NCI-H526 treated with DMSO at 0.1 percent for 48 hours (cell line): ENCODE results near the gene DYNC1H1.

Experiments
- DNase-seq: peaks from one replicate; lab custom pipeline; 2025; lab: John Stamatoyannopoulos, UW

Gene DYNC1H1

DNA sequence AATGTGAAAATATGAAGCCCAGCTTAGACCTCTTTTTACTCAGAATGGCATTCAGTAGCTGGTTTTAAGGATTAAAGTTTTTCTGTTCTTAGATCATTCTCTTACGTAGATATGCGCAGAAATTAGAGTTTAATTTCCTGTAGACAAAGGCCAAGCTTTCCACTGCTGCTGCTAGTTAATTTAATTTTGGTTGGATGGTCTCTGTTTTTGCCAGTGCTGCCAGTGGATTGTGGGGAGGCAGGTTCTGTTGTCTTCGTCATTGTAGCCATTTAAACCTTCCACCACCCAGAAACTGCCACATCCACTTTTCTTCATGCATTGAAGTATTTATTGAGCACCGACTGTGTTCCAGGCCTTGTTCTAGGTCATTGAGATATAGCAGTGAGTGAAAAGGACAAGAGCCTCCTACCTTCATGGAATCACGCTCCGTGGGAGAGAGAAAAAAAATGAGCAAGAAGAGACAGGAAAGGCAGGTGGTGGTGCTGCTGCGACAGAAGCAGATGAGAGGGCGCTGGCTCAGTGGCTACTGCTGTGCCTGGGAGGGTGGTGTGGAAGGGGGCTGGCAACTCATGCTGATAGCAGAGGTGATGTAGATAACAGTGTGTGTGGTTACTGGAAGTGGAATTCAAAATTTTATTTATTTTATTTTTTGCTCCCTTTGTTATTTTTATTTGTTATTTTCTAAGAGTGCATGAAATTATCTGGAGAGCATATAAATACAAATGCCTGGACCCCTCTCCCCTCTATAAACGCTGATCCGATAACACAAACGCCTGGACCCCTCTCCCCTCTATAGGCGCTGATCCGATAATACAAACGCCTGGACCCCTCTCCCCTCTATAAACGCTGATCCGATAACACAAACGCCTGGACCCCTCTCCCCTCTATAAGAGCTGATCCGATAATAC is 33.3 kb downstream of the DYNC1H1 start:
- no peak for DNase-seq

DNA sequence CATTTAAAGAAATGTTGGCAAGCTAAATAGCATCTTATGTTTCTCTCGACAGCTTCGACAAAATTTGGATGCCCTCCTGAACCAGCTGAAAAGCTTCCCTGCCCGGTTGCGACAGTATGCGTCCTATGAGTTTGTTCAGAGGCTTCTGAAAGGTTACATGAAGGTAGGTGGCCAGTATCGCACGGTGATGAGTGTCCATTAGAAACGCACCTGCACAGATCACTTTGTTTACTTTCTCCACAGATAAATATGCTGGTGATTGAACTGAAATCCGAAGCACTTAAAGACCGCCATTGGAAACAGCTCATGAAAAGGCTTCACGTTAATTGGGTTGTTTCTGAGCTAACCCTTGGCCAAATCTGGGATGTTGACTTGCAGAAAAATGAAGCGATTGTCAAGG is 36.5 kb downstream of the DYNC1H1 start:
- DNase-seq: no peak

DNA sequence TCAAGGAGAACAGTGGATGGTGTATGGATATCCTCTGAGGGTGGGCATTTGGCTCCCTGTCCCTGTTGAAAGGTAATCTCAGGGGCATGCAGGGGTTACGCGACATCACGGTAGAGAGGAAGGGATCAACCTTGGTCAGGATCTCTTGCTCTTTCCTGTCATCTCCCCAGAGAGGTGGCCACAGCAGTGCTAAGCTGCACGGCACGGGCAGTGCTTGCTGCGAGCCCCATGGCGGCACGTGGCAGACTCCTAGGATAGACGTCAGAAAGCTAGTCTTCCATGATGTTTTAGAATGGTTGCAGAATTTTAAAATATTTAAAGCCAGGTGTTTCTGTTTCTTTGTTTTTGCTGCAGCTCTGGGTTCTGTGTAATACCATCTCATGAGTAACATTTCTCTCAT is 41.0 kb downstream of the DYNC1H1 start:
- DNase-seq: no peak

DNA sequence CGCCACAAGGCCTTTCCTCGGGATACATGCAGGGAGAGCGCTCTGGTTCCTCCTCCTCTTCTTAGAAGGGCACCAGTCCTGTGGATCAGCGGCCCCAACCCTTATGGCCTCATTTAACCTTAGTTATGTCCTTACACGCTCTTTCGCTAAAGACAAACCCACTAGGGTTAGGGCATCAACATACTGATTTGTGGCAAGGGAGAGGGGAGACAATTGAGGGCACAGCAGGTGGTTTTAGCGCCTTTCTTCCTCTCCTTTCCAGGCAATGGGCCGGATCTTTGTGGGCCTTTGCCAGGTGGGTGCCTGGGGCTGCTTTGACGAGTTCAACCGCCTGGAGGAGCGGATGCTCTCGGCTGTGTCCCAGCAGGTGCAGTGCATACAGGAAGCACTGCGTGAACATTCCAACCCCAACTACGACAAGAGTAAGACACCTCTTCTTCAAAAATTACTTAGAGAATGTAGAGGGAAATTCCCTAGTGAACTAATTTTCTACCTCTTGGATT is 43.6 kb downstream of the DYNC1H1 start:
- no peak for DNase-seq

DNA sequence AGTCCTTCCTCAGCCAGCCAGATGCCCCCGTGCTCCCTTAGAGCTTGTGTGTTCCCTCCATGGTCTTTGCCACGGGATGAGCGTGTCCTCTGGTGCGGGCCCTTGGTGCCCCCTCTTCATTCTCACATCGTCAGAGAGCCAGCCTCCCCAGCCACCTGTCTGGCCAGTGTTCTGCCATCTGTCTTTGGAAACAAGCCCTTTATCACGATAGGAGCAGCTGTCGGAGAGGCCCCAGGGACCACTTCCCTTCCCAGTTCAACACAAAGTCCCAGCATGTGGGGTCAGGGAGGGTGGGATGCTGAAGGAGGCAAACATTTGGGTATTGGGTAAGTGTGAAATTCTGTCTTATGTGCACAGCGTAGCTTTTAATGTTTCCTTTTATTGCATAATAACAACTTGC is 44.5 kb downstream of the DYNC1H1 start:
- DNase-seq: no peak

DNA sequence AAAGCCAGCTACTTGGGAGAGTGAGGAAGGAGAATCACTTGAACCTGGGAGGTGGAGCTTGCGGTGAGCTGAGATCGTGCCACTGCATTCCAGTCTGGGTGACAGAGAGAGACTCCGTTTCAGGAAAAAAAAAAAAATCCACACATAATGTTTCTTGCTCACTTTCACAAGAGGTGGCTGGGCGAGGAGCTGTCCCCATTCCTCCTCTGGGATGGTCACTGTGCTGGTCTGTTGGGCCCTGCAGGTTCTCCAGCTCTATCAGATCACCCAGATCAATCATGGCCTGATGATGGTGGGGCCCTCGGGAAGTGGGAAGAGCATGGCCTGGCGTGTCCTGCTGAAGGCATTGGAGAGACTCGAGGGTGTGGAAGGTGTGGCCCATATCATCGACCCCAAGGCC is 47.3 kb downstream of the DYNC1H1 start:
- DNase-seq: no peak

DNA sequence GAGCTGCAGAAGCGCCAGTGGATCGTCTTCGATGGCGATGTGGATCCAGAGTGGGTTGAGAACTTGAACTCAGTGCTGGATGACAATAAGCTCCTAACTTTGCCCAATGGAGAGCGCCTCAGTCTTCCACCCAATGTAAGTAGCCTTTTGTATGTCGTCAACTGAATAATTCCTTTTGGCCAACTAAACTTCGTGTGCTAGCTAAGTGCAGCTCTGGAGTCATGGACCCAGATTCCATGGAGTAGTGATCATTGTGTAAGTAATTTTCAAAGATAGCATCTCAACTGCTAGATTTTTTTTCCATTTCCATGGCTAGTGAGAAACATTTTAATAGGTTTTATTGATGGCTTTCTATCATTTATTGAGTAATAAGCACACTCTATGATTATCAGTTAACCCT is 48.0 kb downstream of the DYNC1H1 start:
- no peak for DNase-seq

DNA sequence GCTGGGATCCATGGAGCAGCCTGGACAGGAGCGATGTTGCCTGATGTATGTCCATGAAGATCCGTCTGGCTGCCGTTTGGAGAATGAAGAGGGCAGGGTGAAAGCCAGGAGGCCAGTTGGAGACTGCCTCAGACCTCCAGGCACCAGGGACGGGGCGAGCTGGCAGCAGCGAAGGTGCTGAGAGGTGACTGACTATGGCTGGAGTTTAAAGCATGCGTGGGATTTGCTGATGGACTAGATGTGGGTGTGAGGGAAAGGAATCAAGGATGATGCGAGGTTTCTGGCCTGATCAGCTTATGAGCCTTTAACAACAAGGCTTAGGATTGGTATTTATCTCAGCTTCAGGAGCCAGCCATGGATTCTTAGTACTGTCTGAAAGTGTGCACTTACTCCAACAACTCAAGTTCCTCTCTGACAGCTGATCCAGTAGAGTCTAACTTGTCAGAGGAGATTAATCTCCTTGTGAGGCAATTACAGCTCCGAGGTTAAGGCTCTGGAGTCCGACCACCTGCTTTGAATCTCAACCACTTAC is 49.4 kb downstream of the DYNC1H1 start:
- DNase-seq: no peak

DNA sequence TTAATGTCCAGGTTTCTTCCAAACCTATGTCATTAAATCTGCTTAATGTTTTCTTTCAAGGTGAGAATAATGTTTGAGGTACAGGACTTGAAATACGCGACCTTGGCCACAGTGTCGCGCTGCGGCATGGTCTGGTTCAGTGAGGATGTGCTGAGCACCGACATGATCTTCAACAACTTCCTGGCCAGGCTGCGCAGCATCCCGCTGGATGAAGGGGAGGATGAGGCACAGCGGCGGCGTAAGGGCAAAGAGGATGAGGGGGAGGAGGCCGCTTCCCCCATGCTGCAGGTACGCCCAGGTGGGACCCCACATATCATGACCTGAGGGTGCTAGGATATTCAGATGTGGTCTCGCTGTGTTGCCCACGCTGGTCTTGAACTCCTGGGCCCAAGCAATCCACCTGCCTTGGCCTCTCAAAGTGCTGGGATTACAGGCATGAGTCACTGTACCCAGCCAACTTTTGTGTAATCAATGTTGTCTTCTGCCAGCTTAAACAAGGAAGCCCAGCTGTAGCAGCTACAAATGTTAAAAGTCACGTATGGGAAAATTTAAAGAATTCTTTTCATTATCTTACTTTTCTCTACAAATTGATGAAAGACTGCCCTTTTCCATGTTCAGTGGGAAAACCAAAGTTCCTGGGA is 50.8 kb downstream of the DYNC1H1 start:
- DNase-seq: no peak

DNA sequence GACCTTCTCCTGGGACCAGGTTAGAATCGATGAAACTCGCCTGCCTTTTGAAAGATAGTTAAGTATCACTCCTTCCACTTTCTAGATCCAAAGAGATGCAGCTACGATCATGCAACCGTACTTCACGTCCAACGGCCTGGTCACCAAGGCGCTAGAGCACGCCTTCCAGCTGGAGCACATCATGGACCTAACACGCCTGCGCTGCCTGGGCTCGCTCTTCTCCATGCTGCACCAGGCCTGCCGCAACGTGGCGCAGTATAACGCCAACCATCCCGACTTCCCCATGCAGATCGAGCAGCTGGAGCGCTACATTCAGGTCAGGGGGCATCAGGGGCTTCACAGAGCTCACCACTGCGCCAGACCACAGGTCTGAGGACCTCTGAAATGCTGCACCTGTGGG is 51.4 kb downstream of the DYNC1H1 start:
- no peak for DNase-seq

DNA sequence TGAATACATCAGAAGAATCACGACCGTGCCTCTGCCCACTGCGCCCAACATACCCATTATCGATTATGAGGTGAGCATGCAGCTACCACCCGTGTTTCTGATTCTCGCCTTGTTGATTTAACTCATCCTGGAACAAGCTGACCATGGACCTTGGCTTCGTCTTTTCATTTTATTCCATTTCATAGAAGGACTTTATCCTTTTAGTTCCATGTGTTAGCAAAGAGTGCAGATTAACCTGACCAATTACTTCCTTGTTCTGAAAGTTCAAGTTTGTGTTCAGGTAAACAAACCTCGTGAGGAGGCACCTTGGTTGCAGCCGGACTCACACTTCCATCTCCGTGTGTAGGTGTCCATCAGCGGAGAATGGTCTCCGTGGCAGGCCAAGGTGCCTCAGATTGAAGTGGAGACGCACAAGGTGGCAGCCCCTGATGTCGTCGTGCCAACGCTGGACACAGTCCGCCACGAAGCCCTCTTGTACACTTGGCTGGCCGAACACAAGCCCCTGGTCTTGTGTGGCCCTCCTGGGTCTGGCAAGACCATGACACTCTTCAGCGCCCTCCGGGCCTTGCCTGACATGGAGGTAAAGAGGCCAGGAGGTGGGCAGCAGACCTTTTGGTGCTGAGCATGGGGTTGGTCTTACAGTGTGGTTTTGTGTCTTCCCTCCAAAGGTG is 52.2 kb downstream of the DYNC1H1 start:
- DNase-seq: no peak

DNA sequence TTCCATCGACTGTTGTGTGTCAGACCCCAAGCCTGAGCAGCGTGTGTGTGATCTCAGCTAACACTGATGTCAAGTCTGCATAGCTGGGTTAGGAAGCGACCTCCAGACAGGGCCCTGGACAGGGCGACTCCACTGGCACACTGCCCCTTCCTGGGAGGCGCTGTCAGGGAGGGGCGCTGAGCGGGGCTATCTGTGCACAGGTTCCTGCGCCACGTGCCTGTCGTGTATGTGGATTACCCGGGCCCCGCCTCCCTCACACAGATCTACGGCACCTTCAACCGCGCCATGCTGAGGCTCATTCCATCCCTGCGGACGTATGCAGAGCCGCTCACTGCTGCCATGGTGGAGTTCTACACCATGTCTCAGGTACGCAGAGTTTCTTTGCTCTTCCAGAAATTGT is 53.9 kb downstream of the DYNC1H1 start:
- no peak for DNase-seq

DNA sequence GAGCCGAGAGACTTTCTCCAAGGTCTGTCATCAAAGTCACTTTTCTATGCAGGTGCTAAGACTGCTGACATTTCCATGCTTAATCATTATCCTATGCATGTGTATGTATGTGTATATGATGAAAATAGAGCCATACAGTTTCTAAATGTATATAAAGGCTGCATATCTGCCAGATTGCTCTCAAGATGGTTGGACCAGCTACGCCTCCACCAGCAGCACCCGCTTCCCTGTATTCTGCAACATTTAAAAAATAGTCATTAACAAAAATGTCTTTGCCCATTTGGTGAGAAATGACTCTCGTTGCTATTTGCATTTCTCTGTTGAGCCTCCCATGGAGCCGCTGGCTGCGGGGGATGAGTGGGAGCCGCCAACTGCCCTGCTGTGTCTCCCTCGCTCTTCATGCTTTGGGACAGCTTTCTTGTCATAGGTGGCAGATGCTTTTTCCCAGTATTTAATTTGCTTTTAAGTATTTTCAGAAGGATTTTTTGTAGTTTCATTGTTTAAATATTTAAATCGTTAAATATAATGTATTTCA is 54.7 kb downstream of the DYNC1H1 start:
- no peak for DNase-seq

DNA sequence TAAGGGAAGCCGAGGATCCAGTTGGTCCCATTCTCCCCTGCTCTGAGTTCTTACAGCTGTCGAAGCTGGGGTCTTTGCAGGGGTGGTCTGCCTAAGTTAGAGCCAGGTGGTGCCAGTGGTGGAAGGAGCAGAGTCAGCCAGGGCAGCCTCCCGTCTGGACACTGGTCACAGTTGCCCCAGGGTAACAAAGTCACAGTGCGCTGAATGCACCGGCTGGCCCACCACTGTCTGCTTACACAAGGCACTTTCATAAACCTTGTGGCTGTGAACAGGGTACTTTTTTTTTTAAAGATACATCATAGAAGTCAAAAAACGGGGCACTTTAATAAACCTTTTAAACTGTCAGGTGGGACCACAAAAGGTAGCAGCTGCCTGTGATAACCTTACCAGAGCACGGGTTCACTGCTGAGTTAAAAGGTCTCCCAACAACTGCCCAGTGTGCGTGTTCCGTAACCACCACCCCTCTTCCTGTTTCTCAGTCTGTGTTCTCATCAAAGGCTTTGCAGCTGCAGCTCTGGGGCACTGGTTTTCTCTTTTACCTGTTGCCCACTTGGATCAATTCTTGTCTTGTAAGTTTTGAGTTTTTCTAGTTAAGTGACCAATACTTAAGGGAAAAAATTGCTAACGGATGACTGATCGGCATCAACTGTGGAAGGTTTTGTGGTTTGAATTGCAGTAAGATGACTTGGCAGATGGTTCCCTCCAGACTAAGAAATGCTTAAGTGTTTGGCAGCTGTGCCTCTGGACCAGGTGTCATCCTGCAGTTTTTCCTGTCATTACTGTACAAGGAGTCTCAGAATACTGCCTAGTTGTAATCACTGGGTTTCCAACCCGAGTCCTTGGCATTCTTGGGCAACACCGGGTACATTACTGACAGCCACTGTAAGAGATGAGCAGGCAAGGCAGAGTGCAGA is 55.9 kb downstream of the DYNC1H1 start:
- DNase-seq: no peak

DNA sequence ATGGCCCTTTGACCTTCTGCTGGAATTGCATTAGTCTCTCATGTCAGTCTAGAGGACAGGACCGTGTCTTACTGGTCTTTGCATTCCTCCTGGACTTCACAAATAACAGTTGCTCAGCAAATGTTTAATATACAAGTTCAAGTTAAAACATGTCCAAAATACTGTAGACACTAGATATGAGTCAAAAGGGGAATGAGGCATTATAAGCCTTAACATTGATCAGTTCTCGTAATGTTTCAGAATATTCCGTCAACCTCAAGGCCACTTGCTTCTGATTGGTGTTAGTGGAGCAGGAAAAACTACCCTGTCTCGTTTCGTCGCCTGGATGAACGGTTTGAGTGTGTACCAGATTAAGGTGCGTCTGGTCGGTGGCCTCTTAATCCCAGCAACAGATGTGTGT is 62.6 kb downstream of the DYNC1H1 start:
- DNase-seq: no peak

DNA sequence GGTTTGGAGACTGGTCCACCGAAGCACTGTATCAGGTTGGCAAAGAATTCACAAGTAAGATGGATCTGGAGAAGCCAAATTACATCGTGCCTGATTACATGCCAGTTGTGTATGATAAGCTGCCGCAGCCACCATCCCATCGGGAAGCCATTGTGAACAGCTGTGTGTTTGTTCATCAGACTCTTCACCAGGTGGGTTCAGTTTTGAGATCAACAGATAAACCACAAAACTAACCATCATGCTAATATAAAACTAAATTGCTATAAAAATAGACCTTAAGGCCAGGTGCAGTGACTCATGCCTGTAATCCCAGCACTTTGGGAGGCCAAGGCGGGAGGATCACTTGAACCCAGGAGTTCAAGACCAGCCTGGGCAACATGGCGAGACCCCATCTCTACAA is 63.6 kb downstream of the DYNC1H1 start:
- DNase-seq: no peak

DNA sequence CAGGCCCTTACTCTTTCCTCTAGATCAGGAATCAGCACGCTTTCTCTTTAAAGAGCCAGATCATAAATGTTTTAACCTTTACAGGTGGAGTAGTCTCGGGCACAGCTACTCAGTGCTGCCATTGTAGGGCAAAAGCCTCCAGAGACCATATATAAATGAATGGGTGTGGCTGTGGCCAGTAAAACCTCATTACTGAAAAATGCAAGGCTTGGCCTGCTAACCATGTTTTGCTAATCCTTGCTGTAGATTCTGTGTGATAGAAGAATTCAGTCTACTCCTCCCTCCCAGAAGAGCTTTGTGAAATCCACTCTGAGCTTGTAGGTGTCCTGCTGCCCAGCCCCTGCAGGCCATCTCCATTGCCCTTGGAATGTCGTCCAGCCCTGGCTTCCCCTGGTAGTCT is 64.4 kb downstream of the DYNC1H1 start:
- DNase-seq: no peak

DNA sequence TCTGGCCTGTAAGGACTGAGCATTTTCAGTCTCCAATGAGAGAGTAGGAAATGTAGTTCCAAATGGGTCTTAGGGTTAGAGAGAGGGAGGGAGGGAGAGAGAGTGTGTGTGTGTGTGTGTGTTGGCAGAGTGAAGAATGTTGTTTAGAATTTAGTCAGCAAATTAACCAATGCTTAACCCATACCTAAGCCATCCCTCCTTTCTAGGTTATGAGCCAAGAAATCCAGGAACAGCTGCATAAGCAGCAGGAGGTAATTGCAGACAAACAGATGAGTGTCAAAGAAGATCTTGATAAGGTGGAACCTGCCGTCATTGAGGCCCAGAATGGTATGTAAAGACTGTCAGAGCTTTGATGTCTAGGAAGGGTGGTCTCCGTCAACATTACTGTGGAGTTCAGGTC is 65.6 kb downstream of the DYNC1H1 start:
- DNase-seq: no peak

DNA sequence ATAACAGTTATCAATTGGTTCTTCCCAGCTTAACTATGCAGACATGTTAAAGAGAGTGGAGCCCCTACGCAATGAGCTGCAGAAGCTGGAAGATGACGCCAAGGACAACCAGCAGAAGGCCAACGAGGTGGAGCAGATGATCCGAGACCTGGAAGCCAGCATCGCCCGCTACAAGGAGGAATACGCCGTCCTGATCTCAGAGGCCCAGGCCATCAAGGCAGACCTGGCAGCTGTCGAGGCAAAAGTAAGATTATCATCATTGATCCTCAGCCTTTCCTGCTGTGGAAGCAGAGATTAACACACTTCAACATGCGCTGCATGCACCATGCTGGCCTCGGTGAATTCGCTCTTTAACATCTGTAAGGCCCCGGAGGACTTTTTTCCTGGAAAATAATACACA is 68.9 kb downstream of the DYNC1H1 start:
- no peak for DNase-seq

DNA sequence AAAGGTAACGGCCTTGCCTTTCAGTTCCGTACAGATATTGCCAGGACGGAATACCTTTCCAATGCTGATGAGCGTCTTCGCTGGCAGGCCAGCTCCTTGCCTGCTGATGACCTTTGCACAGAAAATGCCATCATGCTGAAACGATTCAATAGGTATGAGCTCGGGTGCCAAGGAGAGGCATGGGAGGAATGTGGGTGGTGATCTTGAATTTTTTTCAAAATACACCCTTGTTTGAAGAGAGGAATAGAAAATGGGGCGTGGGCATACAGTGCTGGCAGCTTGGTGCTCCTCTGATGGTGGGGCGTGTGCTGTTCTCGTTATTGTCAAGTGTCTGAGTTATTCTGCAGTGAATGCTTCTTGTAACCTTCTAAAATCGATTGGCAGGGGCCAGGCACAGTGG is 69.9 kb downstream of the DYNC1H1 start:
- no peak for DNase-seq

DNA sequence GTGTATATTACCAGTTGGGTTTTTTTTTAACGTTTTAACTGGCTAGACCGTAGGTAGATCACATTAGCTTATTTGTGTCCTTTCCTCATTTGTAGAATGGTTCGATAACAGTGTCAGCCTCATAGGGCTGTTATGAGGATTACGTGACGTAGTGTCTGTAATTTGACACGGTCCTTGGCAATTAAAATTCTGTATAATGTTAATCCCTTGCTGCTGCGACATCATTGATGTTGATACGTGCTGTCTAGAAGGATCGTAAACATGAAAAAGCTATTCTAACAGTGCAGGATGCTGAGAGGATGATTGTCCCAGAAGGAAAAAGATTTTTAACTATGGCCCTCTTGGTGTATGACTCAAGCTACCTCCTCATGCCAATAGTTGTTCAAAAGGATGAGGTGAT is 71.5 kb downstream of the DYNC1H1 start:
- DNase-seq: no peak
